Mesothelial cell of epicardium (in vitro differentiated cells): ENCODE data around the gene MAB21L3. TPM values are rescaled to one million over a fixed set of nuclear protein-coding genes. Genes with fewer than 3 reads are reported as not detected.

Source experiments
- DNase-seq, 2 experiments: peaks; one replicate each; pipeline ENCODE4 v3.0.0; 2021; ENCODE audit warnings: low spot score in 2 of 2; ENCODE audit not compliant: unreplicated experiment in 2 of 2
- H3K27ac Mint-ChIP-seq: 2 replicates; pipeline ENCODE4 v1.8.0; 2021; ENCODE audit warnings: mixed read lengths
- H3K27me3 Mint-ChIP-seq: 2 replicates; pipeline ENCODE4 v1.8.0; 2021; ENCODE audit warnings: low read depth, mixed read lengths
- H3K36me3 Mint-ChIP-seq: 2 replicates; pipeline ENCODE4 v1.8.0; 2021; ENCODE audit warnings: mixed read lengths
- H3K4me1 Mint-ChIP-seq: 2 replicates; pipeline ENCODE4 v1.8.0; 2021; ENCODE audit warnings: mixed read lengths
- H3K4me3 Mint-ChIP-seq: 2 replicates; pipeline ENCODE4 v1.8.0; 2021; ENCODE audit warnings: mild to moderate bottlenecking, moderate library complexity, mixed read lengths
- H3K9me3 Mint-ChIP-seq: 2 replicates; pipeline ENCODE4 v1.8.0; 2021; ENCODE audit warnings: mixed read lengths
- total RNA-seq: library from RNA; stranded (reverse); gene quantifications from 3 replicates; pipeline ENCODE4 v1.2.1, GENCODE V29; 2021
- TF ChIP-seq, protein P1 (sequence below): fragments of 200-600 bp; sonication (generic); IDR thresholded peaks from one replicate; pipeline ENCODE4 v1.5.0; 2021; ENCODE audit warnings: antibody characterized with exemption; ENCODE audit not compliant: unreplicated experiment

MAB21L3 gene
- total RNA-seq, 1 donor from 2014 or later, result 0.16 TPM

GRCh38 chr1:116161877-116162390 lies 50.7 kb downstream of the MAB21L3 start:
- no peak overlapping the region for H3K27ac Mint-ChIP-seq
- no peaks in the 10 kb centered on the region for H3K27me3 Mint-ChIP-seq
- H3K9me3 Mint-ChIP-seq, result peaks cover 6% of the 10 kb centered on the region
- H3K36me3 Mint-ChIP-seq, result no peaks in the 10 kb centered on the region
- no peak overlapping the region for H3K4me3 Mint-ChIP-seq
- TF ChIP-seq, protein P1, sequence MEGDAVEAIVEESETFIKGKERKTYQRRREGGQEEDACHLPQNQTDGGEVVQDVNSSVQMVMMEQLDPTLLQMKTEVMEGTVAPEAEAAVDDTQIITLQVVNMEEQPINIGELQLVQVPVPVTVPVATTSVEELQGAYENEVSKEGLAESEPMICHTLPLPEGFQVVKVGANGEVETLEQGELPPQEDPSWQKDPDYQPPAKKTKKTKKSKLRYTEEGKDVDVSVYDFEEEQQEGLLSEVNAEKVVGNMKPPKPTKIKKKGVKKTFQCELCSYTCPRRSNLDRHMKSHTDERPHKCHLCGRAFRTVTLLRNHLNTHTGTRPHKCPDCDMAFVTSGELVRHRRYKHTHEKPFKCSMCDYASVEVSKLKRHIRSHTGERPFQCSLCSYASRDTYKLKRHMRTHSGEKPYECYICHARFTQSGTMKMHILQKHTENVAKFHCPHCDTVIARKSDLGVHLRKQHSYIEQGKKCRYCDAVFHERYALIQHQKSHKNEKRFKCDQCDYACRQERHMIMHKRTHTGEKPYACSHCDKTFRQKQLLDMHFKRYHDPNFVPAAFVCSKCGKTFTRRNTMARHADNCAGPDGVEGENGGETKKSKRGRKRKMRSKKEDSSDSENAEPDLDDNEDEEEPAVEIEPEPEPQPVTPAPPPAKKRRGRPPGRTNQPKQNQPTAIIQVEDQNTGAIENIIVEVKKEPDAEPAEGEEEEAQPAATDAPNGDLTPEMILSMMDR, result no peak
- no peak for DNase-seq
- H3K4me1 Mint-ChIP-seq, result peaks cover 2% of the 10 kb centered on the region

- peaks cover 5% of the 10 kb centered on the region for H3K9me3 Mint-ChIP-seq
- DNase-seq, result no peak
- TF ChIP-seq, protein P1, result no peak
Measured at GRCh38 chr1:116163533-116163932, 52.3 kb downstream of the MAB21L3 start.

DNA sequence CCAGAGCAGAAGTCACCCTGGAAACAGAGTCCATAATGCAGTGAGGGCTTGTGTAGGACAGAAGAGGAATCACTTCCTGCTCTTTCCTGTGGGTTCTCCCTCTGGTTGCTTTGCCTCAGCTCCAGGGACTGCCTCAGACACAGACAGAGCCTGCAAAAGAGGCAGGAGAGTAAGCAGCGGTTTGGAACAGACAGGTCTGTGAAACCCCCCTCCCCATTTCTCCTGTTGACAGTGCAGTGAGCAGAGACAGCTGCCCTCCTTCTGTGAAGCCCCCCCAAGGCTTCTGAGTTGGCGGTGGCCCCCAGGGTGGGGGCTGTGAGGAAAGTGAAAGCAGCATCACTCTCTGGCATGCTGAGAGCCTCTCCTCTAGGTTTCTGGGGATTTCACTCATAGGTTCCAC lies 53.0 kb downstream of the MAB21L3 start:
- Mint-ChIP-seq H3K36me3 (no peaks in the 10 kb centered on the region), H3K4me1 (peaks cover 15% of the 10 kb centered on the region), H3K9me3 (no peaks in the 10 kb centered on the region), H3K4me3 (no peak overlapping the region), H3K27ac (no peak overlapping the region), H3K27me3 (no peaks in the 10 kb centered on the region)
- DNase-seq, result no peak
- TF ChIP-seq, protein P1, result no peak

More at GRCh38 chr1:116163533-116163932, 52.3 kb downstream of the MAB21L3 start:
- H3K4me1 Mint-ChIP-seq, result peaks cover 9% of the 10 kb centered on the region
- H3K36me3 Mint-ChIP-seq, result no peaks in the 10 kb centered on the region
- H3K27me3 Mint-ChIP-seq, result no peaks in the 10 kb centered on the region
- no peak overlapping the region for H3K27ac Mint-ChIP-seq
- H3K4me3 Mint-ChIP-seq, result no peak overlapping the region

DNA sequence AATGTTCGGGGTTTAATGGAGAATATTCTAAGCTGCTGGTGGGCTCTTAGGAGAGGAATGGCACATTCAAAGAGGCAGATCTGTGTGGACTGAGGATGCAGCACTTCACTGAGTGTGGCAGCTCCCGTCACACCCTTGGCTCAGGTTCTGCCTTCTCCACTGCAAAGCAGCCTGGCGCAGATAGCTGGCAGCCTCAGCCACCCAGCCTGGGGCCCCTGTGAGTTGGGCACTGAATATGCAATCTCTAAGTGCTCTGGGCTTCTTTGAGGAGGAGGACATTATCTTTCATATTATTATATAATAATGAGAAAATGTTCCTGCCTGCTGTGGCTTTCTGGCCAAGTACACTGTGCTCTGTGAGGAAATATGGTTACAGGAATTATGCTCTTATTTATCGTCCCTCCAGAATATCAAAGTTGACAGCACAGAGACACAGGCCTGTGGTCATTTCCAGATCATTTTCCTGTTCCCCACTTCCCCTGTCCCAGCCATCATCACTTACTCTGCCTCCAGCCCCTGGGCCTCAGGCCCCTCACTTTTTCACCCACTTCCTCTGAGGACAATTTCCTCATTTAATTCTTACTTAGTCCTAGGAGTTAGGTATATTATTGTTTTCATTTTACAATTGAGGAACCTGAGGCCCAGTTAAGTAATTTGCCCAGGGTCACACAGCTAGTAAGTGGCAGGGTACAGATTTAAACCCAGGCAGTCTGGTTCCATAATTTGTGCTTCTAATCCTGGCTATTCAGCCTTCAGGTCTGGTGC lies 53.6 kb downstream of the MAB21L3 start:
- Mint-ChIP-seq H3K27me3 (no peaks in the 10 kb centered on the region), H3K4me3 (no peak overlapping the region), H3K9me3 (no peaks in the 10 kb centered on the region), H3K36me3 (no peaks in the 10 kb centered on the region), H3K27ac (peak overlapping the region; percentile 77), H3K4me1 (peaks cover 17% of the 10 kb centered on the region)
- no peak for DNase-seq
- TF ChIP-seq, protein P1, result no peak

GRCh38 chr1:116165572-116165971 lies 54.4 kb downstream of the MAB21L3 start:
- no peak overlapping the region for H3K27ac Mint-ChIP-seq

More at GRCh38 chr1:116165572-116165971, 54.4 kb downstream of the MAB21L3 start:
- Mint-ChIP-seq H3K9me3 (no peaks in the 10 kb centered on the region), H3K36me3 (no peaks in the 10 kb centered on the region), H3K4me1 (peaks cover 17% of the 10 kb centered on the region), H3K27me3 (no peaks in the 10 kb centered on the region), H3K4me3 (no peak overlapping the region)
- DNase-seq, result no peak
- TF ChIP-seq, protein P1, result no peak
